Suprapubic skin (tissue), 4 donors: ENCODE results near the gene MAGEA8. TPM values are rescaled to one million over a fixed set of nuclear protein-coding genes. Genes with fewer than 3 reads are reported as not detected.
"Not testable (repeated sequence)": the region's sequence is repeated elsewhere in the genome, so short reads cannot be mapped to it uniquely, and the experiment has no call there.

Experiments
- DNase-seq, 2 donors: peaks; one replicate each; pipeline ENCODE4 v3.0.0-alpha.2; 2019; ENCODE audit warnings: low spot score in 2 of 2
- H3K27ac ChIP-seq: fragments of 200-600 bp; sonication (generic); one replicate; pipeline ENCODE4 v1.5.1; 2019
- H3K27me3 ChIP-seq: fragments of 200-600 bp; sonication (generic); one replicate; pipeline ENCODE4 v1.5.1; 2019
- H3K36me3 ChIP-seq: fragments of 200-600 bp; sonication (generic); one replicate; pipeline ENCODE4 v1.5.1; 2019
- H3K4me1 ChIP-seq: fragments of 200-600 bp; sonication (generic); one replicate; pipeline ENCODE4 v1.5.1; 2019
- H3K4me3 ChIP-seq: fragments of 200-600 bp; sonication (generic); one replicate; pipeline ENCODE4 v1.5.1; 2019; ENCODE audit warnings: mild to moderate bottlenecking
- H3K9me3 ChIP-seq: fragments of 200-600 bp; sonication (generic); one replicate; pipeline ENCODE4 v1.5.1; 2019
- EP300 ChIP-seq: sonication (generic); formaldehyde crosslinking; IDR thresholded peaks from one replicate; pipeline ENCODE4 v1.6.1; 2017; ENCODE audit warnings: antibody characterized with exemption
- POLR2A ChIP-seq, 2 donors: fragments of 450-650 bp; IDR thresholded peaks; one replicate each; pipeline ENCODE4 v1.6.1; 2017; ENCODE audit warnings: antibody characterized with exemption in 2 of 2, mild to moderate bottlenecking in 2 of 2, moderate library complexity in 2 of 2
- POLR2AphosphoS5 ChIP-seq, 3 donors: sonication (generic); formaldehyde crosslinking; IDR thresholded peaks; one replicate each; pipeline ENCODE4 v1.6.1; 2017; ENCODE audit warnings: antibody characterized with exemption in 3 of 3
- WGBS: methylation state at CpG from one replicate; pipeline ENCODE4 v1.1.5; 2018; 5-methylcytosine and 5-hydroxymethylcytosine counted together
- total RNA-seq, 4 donors: library from RNA; depleted of rRNA; stranded (reverse); fragments of >200 nt; gene quantifications; one replicate each; pipeline ENCODE4 v1.1.0, GENCODE V29; 2016
- TF ChIP-seq, protein P1 (sequence below), 2 donors: fragments of 200-600 bp in 1 of 2; fragments of 450-650 bp in 1 of 2; sonication (generic) in 1 of 2; IDR thresholded peaks; one replicate each; pipeline ENCODE4 v1.5.1; 2016 to 2019; ENCODE audit warnings: antibody characterized with exemption in 2 of 2, mild to moderate bottlenecking in 1 of 2, moderate library complexity in 1 of 2

MAGEA8 gene, protein sequence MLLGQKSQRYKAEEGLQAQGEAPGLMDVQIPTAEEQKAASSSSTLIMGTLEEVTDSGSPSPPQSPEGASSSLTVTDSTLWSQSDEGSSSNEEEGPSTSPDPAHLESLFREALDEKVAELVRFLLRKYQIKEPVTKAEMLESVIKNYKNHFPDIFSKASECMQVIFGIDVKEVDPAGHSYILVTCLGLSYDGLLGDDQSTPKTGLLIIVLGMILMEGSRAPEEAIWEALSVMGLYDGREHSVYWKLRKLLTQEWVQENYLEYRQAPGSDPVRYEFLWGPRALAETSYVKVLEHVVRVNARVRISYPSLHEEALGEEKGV
- total RNA-seq: not detected

DNA sequence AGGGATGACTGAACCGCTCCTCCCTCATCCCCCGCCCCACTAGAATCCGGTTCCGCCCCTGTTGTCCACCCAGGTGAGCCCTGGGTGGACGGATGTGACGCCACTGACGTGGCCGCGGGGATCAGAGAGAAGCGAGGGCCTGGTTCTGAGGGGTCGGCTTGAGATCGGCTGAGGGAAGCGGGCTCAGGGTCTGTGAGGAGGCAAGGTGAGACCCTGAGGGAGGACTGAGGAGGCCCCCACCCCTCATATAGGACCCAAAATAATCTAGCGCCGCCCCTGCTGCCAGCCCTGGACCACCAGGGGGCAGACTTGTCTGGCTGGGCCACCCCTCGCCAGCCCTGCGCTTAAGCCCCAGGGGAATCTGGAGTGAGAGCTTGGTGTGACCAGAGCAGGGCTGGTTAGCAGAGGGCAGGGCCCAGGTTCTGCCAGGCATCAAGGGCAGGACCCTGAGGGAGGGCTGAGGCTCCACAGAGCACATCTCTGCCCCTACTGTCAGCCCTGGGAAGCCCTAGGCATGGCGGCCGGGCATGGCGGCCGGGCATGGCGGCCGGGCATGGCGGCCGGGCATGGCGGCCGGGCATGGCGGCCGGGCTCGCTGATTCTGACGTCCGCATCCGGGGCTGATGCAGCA lies at the start of gene MAGEA8:
Gene MAGEA8 (plus strand): TSS at position 103 of the 631 bp plus-strand sequence. CDS start 3,090 bp downstream, outside the sequence.
- no peak for DNase-seq
- Histone ChIP-seq H3K27ac (no peak within 1 kb of the TSS), H3K27me3 (no peaks in the 10 kb centered on the region), H3K9me3 (no peaks in the 10 kb centered on the region), H3K4me3 (no peak within 1 kb of the TSS), H3K4me1 (no peaks in the 10 kb centered on the region), H3K36me3 (no peaks in the 10 kb centered on the region)
- TF ChIP-seq EP300 (no peak), POLR2A (IDR thresholded peaks at IDR 0.05) (no peak), POLR2AphosphoS5 (IDR thresholded peaks at IDR 0.05) (no peak)
- TF ChIP-seq, protein P1, sequence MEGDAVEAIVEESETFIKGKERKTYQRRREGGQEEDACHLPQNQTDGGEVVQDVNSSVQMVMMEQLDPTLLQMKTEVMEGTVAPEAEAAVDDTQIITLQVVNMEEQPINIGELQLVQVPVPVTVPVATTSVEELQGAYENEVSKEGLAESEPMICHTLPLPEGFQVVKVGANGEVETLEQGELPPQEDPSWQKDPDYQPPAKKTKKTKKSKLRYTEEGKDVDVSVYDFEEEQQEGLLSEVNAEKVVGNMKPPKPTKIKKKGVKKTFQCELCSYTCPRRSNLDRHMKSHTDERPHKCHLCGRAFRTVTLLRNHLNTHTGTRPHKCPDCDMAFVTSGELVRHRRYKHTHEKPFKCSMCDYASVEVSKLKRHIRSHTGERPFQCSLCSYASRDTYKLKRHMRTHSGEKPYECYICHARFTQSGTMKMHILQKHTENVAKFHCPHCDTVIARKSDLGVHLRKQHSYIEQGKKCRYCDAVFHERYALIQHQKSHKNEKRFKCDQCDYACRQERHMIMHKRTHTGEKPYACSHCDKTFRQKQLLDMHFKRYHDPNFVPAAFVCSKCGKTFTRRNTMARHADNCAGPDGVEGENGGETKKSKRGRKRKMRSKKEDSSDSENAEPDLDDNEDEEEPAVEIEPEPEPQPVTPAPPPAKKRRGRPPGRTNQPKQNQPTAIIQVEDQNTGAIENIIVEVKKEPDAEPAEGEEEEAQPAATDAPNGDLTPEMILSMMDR (IDR thresholded peaks at IDR 0.05): no peak
- 88% methylated on average over 32 of the region's 33 CpGs for WGBS

DNA sequence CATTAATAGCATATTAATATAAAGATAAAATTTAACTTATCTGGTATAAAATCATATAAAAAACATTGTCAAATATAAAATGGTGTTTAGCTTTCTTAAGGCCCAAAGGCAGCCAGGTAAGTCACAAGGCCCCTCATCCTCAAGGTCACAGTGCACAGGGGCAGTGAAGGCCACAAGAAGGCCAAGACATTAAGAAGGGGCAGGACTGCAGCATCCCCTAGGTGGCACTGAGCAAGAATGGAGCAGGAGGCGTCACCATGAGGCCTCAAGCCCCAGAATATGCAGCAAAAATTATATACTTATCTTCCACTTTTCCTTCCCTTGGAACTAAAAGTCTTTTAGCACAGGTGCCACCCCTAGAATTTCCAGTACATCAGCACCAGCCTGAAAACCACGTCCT lies 49.5 kb upstream of the MAGEA8 start:
- DNase-seq: no peak
- no peak overlapping the region for H3K27ac ChIP-seq
- TF ChIP-seq POLR2AphosphoS5 (IDR thresholded peaks at IDR 0.05) (no peak), POLR2A (IDR thresholded peaks at IDR 0.05) (no peak)
- no peaks in the 10 kb centered on the region for H3K27me3 ChIP-seq
- peaks cover 4% of the 10 kb centered on the region for H3K4me1 ChIP-seq
- WGBS: 50% methylated on average over 2 of the region's 2 CpGs
- no peaks in the 10 kb centered on the region for H3K9me3 ChIP-seq
- no peaks in the 10 kb centered on the region for H3K36me3 ChIP-seq
- no peak overlapping the region for H3K4me3 ChIP-seq

DNA sequence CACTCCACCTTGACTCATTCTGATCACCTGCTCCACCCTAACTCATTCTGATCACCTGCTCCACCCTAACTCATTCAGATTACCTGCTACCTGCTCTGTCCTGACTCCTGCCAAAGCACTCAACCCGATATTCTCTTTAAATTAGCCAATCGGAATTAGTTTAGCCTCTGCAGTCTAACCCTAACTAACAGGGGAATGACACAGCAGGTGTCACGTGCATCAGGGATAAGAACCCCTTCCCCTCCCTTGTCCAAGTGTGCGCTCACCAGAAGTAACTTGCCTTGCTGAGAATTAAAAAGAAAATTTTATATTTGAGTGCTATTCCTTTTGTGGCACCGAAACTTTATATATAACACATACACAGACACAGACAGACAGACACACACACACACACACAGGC lies 44.3 kb upstream of the MAGEA8 start:
- H3K4me3 ChIP-seq, H3K27me3 ChIP-seq, H3K27ac ChIP-seq, DNase-seq, H3K36me3 ChIP-seq, H3K9me3 ChIP-seq, H3K4me1 ChIP-seq: not testable (repeated sequence)
- WGBS: 67% methylated on average over 5 of the region's 5 CpGs

DNA sequence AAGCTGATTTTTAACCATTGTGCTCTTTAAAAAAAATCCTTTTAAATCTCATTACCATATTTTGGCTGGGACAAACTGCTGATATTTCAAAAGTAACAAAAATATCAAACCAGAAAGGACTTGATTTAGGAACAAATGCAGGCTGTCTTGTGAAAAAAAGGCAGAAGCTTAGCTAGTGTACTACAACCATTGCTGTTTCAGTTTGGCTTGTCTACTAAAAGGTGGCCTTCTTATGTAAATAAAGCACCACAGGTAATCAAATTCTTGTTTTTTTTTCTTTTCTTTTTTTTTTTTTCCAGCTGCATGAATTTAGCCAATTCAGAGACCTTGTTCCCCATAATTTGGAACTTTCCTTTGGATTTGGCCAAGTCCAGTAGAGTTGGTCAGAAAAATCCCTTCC lies 43.8 kb upstream of the MAGEA8 start:
- Histone ChIP-seq H3K27ac (no peak overlapping the region), H3K4me1 (no peaks in the 10 kb centered on the region)
- TF ChIP-seq, protein P1 (IDR thresholded peaks at IDR 0.05): no peak
- TF ChIP-seq POLR2AphosphoS5 (IDR thresholded peaks at IDR 0.05) (no peak), POLR2A (IDR thresholded peaks at IDR 0.05) (no peak), EP300 (no peak)

DNA sequence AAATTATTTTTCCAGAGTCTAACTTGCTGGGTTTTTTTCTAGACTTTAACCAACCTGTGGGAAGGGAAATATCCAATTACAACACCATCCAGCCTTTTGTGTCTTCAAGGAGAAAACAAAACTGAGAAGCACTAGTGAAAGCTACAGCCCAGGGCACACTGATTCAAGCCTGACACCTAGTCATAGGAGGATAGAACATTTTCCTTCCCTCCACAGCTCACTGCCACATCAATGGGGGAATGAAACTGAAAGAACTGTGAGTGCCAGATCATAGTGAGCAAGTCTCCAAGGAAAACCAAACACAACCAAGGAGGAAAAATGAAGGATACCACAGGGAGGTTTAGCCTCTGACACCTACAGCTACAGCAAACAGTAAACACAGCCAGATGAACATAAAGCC lies 43.3 kb upstream of the MAGEA8 start:
- no peak overlapping the region for H3K27ac ChIP-seq
- H3K9me3 ChIP-seq: no peaks in the 10 kb centered on the region
- no peaks in the 10 kb centered on the region for H3K27me3 ChIP-seq
- H3K4me3 ChIP-seq: no peak overlapping the region
- no peak for DNase-seq
- no peaks in the 10 kb centered on the region for H3K36me3 ChIP-seq
- TF ChIP-seq EP300 (no peak), POLR2A (IDR thresholded peaks at IDR 0.05) (no peak), POLR2AphosphoS5 (IDR thresholded peaks at IDR 0.05) (no peak)
- TF ChIP-seq, protein P1 (IDR thresholded peaks at IDR 0.05): no peak
- no peaks in the 10 kb centered on the region for H3K4me1 ChIP-seq

More for the DNA sequence above, 43.8 kb upstream of the MAGEA8 start:
- no peaks in the 10 kb centered on the region for H3K36me3 ChIP-seq
- no peaks in the 10 kb centered on the region for H3K27me3 ChIP-seq
- H3K9me3 ChIP-seq: no peaks in the 10 kb centered on the region
- no peak overlapping the region for H3K4me3 ChIP-seq
- DNase-seq: no peak

DNA sequence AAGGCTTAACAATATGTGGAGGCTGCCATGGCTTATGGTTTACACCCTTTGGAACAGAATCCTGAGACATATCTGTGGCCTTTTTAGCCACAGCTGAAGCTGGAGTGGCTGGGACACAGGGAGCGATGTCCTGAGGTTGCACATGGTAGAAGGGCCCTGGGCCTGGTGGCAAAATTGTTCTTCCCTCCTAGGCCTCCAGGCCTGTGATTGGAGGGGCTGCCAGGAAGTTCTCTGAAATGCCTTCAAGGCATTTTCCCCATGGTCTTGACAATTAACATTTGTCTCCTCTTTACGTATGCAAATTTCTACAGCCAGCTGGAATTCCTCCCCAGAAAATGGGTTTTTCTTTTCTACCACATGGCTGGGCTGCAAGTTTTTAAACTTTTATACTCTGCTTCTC lies 39.1 kb upstream of the MAGEA8 start:
- Histone ChIP-seq H3K27me3 (no peaks in the 10 kb centered on the region), H3K27ac (no peak overlapping the region), H3K9me3 (no peaks in the 10 kb centered on the region), H3K4me1 (no peaks in the 10 kb centered on the region), H3K4me3 (no peak overlapping the region), H3K36me3 (no peaks in the 10 kb centered on the region)
- TF ChIP-seq POLR2A (IDR thresholded peaks at IDR 0.05) (no peak), POLR2AphosphoS5 (IDR thresholded peaks at IDR 0.05) (no peak), EP300 (no peak)
- TF ChIP-seq, protein P1 (IDR thresholded peaks at IDR 0.05): no peak
- WGBS: 89% methylated on average over 2 of the region's 2 CpGs
- DNase-seq: no peak
